ACC112 (cell line): ENCODE results near the gene RAB1A.
"Not testable (repeated sequence)": the region's sequence is repeated elsewhere in the genome, so short reads cannot be mapped to it uniquely, and the experiment has no call there.

Experiments used
- H2AFZ ChIP-seq: fragments of 200-600 bp; sonication (generic); one replicate; pipeline ENCODE4 v1.6.0; 2017; ENCODE audit warnings: antibody characterized with exemption, low read length; ENCODE audit not compliant: unreplicated experiment
- H3K27ac ChIP-seq: fragments of 200-600 bp; sonication (generic); 2 replicates; pipeline ENCODE4 v1.5.1; 2014; ENCODE audit warnings: low read depth, mild to moderate bottlenecking, antibody characterized with exemption, low read length, moderate library complexity
- H3K27me3 ChIP-seq: fragments of 200-600 bp; sonication (generic); 2 replicates; pipeline ENCODE4 v1.6.1; 2014; ENCODE audit warnings: mild to moderate bottlenecking, antibody characterized with exemption, low read length, moderate library complexity, mixed read lengths; ENCODE audit not compliant: insufficient read depth
- H3K36me3 ChIP-seq: fragments of 200-600 bp; sonication (generic); 2 replicates; pipeline ENCODE4 v1.6.1; 2016; ENCODE audit warnings: mild to moderate bottlenecking, antibody characterized with exemption, low read length, moderate library complexity, mixed read lengths; ENCODE audit not compliant: insufficient read depth
- H3K4me1 ChIP-seq: fragments of 200-600 bp; sonication (generic); one replicate; pipeline ENCODE4 v1.6.1; 2016; ENCODE audit warnings: low read length, mixed read lengths; ENCODE audit not compliant: insufficient read depth, unreplicated experiment, control insufficient read depth
- H3K4me3 ChIP-seq: fragments of 200-600 bp; sonication (generic); 2 replicates; pipeline ENCODE4 v1.5.1; 2014; ENCODE audit warnings: mild to moderate bottlenecking, low read depth, low read length
- H3K79me2 ChIP-seq: fragments of 200-600 bp; sonication (generic); one replicate; pipeline ENCODE4 v1.6.0; 2016; ENCODE audit warnings: low read length; ENCODE audit not compliant: control insufficient read depth, unreplicated experiment, insufficient read depth

Gene RAB1A

DNA sequence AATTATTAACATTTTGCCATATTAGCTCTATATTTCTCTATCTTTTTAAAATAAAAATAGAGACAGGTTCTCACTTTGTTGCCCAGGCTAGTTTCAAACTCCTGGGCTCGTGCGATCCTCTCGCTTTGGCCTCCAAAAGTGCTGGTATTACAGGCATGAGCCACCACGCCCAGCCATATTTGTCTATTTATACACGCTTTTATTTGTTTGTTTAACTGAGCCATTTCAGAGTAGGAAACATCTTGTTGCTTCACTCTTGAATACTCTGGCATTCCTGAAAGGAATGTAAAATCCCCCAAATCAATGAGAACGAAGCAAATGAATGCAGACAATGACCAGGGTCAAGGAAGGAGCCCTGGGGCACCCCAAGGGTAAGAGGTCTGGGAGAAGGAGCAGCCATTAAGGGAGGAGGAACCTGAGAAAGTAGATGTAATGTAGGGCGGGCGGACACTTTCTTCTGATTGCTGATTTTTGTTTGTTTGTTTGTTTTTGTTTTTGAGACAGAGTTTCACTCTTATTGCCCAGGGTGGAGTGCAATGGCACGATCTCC is 31.7 kb upstream of the RAB1A start:
- Histone ChIP-seq H3K27me3 (no peaks in the 10 kb centered on the region), H3K27ac (no peak overlapping the region), H3K4me3 (no peak overlapping the region), H3K79me2 (no peaks in the 10 kb centered on the region), H3K36me3 (no peaks in the 10 kb centered on the region), H2AFZ (no peak overlapping the region), H3K4me1 (peaks cover 4% of the 10 kb centered on the region)

DNA sequence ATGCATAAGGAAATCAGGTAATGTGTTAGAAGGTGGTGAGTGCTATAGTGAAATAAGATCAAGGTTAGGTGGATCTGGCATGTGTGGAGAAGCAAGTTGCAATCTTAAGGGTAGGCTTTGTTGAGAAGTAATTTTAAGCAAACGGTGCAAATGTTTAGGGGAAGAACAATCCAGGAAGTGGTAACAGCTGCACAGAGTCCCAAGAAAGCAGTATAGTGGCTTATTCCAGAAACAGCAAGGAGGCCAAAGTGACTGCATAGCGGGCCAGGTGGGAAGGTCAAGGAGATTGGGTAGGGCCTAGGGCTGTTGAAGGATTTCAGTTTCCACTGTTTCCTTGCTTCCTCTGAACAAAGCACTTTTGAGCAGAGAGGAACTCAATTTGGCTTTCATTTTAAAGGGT is 30.0 kb upstream of the RAB1A start:
- Histone ChIP-seq H3K4me1 (peaks cover 4% of the 10 kb centered on the region), H3K79me2 (no peaks in the 10 kb centered on the region), H3K36me3 (no peaks in the 10 kb centered on the region), H3K27me3 (no peaks in the 10 kb centered on the region), H3K4me3 (no peak overlapping the region), H2AFZ (no peak overlapping the region), H3K27ac (no peak overlapping the region)

DNA sequence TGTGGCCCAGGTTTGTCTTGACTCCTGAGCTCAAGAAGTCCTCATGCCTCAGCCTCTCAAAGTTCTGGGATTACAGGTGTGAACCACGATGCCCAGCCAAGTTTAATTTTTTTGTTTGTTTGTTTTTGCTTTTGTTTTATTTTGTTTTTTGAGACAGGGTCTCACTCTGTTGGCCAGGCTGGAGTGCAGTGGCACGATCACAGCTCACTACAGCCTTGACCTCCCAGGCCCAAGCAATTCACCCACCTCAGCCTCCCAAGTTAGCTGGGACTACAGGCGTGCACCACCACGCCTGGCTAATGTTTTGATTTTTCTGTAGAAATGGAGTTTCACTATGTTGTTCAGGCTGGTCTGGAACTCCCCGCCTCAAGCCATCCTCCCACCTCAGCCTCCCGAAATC is 29.4 kb upstream of the RAB1A start:
- Histone ChIP-seq H3K27me3 (no peaks in the 10 kb centered on the region), H3K79me2 (no peaks in the 10 kb centered on the region), H3K27ac (no peak overlapping the region), H3K4me3 (no peak overlapping the region), H3K36me3 (no peaks in the 10 kb centered on the region), H2AFZ (no peak overlapping the region), H3K4me1 (peaks cover 4% of the 10 kb centered on the region)

DNA sequence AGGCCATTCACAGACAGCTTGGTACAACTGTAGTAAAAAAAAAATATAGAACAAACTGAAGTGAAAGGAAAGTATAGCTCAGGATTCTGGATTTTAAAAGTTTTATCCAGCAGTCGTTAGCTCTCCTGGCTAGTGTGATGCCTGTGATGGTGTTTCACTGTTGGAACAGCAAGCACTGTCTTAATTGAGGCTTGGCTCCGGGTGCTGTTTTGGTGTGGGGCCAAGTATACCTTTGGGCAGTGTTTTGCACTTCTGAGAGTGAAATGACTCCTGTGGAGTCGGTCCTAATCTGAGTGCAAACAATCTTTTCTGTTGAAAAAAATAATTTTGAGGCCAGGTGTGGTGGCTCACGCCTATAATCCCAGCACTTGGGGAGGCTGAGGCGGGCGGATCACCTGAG is 28.7 kb upstream of the RAB1A start:
- H3K27ac ChIP-seq, result no peak overlapping the region
- no peak overlapping the region for H2AFZ ChIP-seq
- no peak overlapping the region for H3K4me3 ChIP-seq
- no peaks in the 10 kb centered on the region for H3K27me3 ChIP-seq
- no peaks in the 10 kb centered on the region for H3K79me2 ChIP-seq
- H3K4me1 ChIP-seq, result peaks cover 4% of the 10 kb centered on the region
- no peaks in the 10 kb centered on the region for H3K36me3 ChIP-seq

DNA sequence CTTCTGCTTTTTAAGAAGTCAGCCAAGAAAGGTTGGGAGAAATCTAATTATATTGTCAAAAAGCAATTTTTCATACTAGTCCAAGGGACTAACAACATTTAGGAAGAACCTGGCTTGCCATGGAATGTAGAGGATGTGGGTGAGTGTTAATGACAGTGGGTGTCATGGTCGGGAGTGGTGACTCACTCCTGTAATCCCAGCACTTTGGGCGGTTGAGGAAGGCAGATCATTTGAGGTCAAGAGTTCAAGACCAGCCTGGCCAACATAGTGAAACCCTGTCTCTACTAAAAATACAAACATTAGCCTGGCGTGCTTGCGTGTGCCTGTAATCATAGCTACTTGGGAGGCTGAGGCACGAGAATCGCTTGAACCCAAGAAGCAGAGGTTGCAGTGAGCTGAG is 27.9 kb upstream of the RAB1A start:
- H3K27ac ChIP-seq, H2AFZ ChIP-seq: not testable (repeated sequence)

DNA sequence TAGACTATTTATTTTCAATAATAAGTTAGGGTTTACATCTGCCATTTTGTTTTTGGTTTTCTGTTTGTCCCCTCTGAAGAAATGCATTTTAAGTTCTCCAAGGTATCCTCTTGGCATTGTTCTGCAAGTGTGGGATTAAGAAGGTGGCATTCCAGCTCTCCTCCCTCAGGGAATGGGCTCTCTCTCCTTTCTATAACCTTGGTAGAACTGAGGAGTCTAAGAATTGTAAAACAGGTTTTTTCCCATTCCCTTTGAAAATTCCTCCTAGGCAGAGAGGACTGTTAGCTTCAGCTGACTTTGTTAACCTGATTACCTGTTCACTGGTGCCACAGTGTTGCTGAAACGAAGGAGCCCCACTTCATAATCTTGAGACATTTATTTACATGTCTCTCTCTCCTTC is 26.1 kb upstream of the RAB1A start:
- Histone ChIP-seq H2AFZ (no peak overlapping the region), H3K27ac (no peak overlapping the region), H3K4me1 (peaks cover 4% of the 10 kb centered on the region)

More for the DNA sequence above, 27.9 kb upstream of the RAB1A start:
- not testable (repeated sequence) for H3K36me3 ChIP-seq, H3K79me2 ChIP-seq, H3K4me3 ChIP-seq, H3K27me3 ChIP-seq, H3K4me1 ChIP-seq

DNA sequence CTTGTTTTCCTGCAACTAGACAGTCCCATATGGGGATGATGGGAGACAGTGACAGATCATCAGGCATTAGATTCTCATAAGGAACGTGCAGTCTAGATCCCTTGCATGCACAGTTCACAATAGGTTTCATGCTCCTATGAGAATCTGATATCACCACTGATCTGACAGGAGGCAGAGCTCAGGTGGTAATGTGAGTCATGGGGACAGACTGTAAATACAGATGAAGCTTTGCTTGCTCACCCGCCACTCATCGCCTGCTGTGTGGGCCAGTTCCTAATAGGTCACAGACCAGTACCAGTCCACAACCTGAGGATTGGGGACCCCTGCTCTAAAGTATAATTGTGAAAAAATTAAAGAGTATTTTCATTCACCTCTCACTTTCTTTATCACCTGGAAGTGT is 23.6 kb upstream of the RAB1A start:
- Histone ChIP-seq H2AFZ (no peak overlapping the region), H3K4me3 (no peak overlapping the region), H3K27ac (no peak overlapping the region), H3K27me3 (no peaks in the 10 kb centered on the region), H3K36me3 (no peaks in the 10 kb centered on the region), H3K79me2 (no peaks in the 10 kb centered on the region), H3K4me1 (peaks cover 4% of the 10 kb centered on the region)

More for the DNA sequence above, 26.1 kb upstream of the RAB1A start:
- Histone ChIP-seq H3K4me3 (no peak overlapping the region), H3K36me3 (no peaks in the 10 kb centered on the region), H3K79me2 (no peaks in the 10 kb centered on the region), H3K27me3 (no peaks in the 10 kb centered on the region)

DNA sequence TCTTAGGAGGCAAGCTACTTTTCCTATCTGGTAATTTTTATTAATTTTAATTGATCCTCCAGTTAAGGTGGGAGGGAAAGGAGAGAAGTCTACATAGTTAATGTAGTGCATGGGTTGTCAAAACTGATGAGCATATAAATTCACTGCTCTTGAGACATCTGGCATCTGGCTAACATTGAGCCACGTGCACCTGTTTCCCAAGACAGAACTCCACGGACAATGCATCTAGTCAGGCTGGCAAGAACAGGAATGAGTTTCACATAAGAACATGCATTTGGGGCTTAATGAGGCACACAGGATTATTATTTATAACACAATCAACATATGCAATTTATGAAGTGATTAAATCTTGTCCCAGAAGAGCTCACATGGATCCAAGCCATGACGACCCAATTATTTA is 16.2 kb upstream of the RAB1A start:
- Histone ChIP-seq H2AFZ (no peak overlapping the region), H3K4me1 (no peaks in the 10 kb centered on the region), H3K27me3 (0 out of 2 replicates have a peak, but pooled peaks cover 3% of the 10 kb centered on the region), H3K36me3 (no peaks in the 10 kb centered on the region), H3K79me2 (no peaks in the 10 kb centered on the region), H3K4me3 (no peak overlapping the region), H3K27ac (no peak overlapping the region)

DNA sequence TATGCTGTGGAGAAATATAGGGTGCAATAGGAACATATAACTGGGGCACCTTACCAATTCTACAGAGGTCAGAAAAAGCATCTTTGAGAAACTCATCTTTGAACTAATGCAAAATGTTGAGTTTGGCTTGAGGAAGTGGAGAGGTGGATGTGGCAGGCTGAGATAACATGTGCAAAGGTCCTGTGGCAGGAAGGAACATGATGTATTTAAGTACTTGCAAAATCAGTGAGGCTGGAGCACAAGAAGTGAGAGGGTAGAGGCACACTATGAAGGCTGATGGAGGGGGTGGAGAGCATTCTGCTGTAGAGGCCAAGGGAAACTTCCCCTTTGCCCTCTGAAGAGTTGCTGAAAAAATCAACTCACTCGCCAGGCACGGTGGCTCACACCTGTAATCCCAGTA is 14.7 kb upstream of the RAB1A start:
- Histone ChIP-seq H3K36me3 (no peaks in the 10 kb centered on the region), H3K4me1 (no peaks in the 10 kb centered on the region), H2AFZ (no peak overlapping the region), H3K4me3 (no peak overlapping the region), H3K79me2 (no peaks in the 10 kb centered on the region), H3K27ac (no peak overlapping the region), H3K27me3 (0 out of 2 replicates have a peak, but pooled peaks cover 3% of the 10 kb centered on the region)

DNA sequence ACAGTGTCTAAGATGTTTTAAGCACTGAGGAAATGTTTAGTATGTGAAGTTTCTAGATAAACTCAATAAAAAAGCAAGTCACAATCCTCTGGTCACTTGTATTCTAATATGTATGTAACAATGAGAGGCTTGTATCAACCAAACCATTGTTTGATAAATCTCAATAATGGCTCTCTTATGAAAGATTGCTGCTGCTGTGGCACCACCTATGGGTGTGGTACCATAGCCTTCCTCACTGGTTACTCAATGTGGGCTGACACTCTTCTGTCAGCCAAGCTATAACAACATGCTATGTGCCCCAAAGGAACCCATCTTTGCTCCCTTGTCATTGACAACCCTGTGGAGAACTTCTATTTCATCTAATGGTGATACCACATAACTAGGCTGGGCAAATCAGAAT is 12.6 kb upstream of the RAB1A start:
- no peak overlapping the region for H3K27ac ChIP-seq
- no peaks in the 10 kb centered on the region for H3K79me2 ChIP-seq
- H3K27me3 ChIP-seq, result 0 out of 2 replicates have a peak, but pooled peaks cover 3% of the 10 kb centered on the region
- H3K4me3 ChIP-seq, result no peak overlapping the region
- H2AFZ ChIP-seq, result no peak overlapping the region
- no peaks in the 10 kb centered on the region for H3K4me1 ChIP-seq
- H3K36me3 ChIP-seq, result no peaks in the 10 kb centered on the region

DNA sequence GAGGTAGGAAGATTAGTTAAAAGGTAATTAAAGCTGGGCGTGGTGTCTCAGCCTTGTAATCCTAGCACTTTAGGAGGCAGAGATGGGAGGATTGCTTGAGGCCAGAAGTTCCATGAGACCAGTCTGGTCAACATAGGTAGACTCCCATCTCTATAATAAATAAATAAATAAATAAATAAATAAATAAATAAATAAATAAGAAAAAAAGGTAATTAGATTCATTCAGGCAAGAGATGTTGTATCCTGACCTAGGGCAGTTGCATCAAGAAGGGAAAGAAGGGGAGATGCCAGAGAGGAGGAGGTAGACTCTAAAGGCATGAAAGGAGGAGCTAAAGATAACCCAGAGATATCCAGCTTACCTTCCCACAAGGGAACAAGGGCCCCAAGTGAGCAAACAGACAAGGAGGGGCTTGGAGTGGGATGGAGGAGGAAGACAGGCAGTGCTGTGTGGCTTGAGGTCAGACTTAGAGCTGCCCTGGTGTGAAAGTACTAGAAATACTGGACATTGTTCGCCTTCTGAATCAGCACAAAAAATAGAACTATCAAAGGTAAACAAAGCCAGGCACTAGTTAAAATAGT is 7.4 kb upstream of the RAB1A start:
- H3K4me3 ChIP-seq, result no peak overlapping the region
- no peaks in the 10 kb centered on the region for H3K27me3 ChIP-seq
- H3K4me1 ChIP-seq, result no peaks in the 10 kb centered on the region
- H3K36me3 ChIP-seq, result no peaks in the 10 kb centered on the region
- no peak overlapping the region for H2AFZ ChIP-seq
- no peak overlapping the region for H3K27ac ChIP-seq
- H3K79me2 ChIP-seq, result no peaks in the 10 kb centered on the region
